Retinal pigment epithelial cell (primary cell): ENCODE measurements around the gene PDE9A.

ENCODE experiments used
- DNase-seq: peaks from one replicate; pipeline ENCODE4 v3.0.0-alpha.2; 2010; ENCODE audit warnings: low read depth
- H3K4me3 ChIP-seq: 2 replicates; pipeline ENCODE4 v1.5.1; 2011; ENCODE audit warnings: mild to moderate bottlenecking, low read length, control low read depth, moderate library complexity
- TF ChIP-seq, protein P1 (sequence below): conservative IDR thresholded peaks from 2 replicates; pipeline ENCODE4 v1.5.1; 2011; ENCODE audit warnings: low read depth, low read length, control low read depth, inconsistent platforms

PDE9A gene

DNA sequence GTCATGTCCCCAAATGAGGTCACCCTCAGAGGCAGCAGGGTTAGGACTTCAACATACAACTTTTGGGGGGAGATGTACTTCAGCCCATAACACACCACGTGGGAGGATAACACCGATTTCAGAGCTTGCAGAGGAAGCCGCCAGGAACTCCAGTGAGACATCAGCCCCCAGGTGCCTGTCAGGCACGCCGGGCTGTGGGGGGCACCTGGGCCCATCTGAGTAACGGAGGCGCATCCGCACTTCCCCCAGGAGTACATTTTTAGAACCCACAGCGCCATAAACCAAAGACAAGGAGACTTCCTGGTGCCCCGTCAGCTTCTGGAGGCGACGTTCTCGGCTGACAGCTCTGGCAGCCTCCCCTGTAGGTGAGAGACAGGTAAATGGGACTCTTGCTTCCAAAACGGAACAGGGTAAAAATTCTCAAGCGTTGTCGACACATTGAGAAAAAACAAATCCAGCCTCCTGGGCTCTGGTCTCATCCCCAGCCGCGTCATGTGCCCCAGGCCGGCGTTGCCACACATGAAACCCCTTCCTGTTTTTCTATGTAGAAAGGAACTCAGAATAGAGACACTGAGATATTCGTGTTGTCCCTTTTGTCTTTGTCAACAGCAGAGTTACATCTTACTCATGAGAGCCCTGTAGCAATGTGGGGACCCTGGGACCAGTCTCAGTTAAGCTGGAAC, 93.3 kb downstream of the PDE9A start:
- DNase-seq: no peak
- no peak overlapping the region for H3K4me3 ChIP-seq

DNA sequence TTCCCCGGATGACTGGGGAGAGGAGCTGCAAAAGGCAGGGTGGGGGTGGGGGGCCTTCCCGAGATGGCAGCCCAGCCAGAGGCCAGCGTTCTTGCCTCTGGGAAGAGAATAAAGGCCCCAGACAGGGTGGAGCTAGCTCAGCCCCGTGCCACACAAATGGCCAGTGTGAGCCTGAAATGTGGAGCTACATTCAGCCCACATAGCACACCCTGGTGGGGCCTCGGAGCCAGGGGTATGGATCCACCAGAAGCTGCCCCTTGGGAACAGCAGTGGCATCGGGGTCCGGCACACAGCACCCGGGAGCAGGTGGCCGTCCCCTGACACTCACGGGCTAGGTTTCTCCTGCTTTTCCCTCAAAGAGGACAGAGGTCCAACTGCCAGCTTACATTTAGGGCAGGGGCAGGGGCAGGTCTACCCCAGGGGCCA, 93.9 kb downstream of the PDE9A start:
- H3K4me3 ChIP-seq: no peak overlapping the region
- no peak for DNase-seq
- TF ChIP-seq, protein P1, sequence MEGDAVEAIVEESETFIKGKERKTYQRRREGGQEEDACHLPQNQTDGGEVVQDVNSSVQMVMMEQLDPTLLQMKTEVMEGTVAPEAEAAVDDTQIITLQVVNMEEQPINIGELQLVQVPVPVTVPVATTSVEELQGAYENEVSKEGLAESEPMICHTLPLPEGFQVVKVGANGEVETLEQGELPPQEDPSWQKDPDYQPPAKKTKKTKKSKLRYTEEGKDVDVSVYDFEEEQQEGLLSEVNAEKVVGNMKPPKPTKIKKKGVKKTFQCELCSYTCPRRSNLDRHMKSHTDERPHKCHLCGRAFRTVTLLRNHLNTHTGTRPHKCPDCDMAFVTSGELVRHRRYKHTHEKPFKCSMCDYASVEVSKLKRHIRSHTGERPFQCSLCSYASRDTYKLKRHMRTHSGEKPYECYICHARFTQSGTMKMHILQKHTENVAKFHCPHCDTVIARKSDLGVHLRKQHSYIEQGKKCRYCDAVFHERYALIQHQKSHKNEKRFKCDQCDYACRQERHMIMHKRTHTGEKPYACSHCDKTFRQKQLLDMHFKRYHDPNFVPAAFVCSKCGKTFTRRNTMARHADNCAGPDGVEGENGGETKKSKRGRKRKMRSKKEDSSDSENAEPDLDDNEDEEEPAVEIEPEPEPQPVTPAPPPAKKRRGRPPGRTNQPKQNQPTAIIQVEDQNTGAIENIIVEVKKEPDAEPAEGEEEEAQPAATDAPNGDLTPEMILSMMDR: no peak

More for the DNA sequence above, 93.3 kb downstream of the PDE9A start:
- TF ChIP-seq, protein P1: no peak

DNA sequence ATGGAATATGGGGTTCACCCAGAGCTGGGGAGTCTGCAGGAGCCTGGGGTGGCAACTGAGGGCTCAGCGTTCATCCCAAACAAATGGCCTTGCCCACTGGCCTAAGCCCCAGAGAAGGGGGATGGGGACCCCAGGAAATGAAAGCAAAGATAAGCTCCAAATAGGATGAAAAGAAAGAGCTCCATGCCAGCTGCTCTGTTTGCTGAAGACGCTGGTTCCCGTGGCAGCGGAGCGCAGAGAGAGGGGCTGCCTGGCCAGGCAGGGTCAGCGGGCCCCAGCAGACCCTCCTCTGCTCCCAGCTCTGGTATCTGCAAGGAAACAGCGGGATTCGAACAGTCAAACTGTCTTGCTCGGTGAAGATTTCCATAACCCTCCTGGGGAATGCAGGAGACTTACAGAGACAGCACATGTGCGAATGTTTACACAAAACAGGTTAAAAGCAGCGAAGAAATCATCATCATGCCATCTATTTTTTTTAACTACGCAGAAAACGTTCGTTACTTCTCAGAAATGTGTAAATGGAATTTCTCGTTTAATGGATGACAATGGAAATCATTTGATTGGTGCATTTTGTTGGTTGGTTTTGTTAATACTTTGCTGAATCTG, 94.4 kb downstream of the PDE9A start:
- TF ChIP-seq, protein P1: no peak
- H3K4me3 ChIP-seq: no peak overlapping the region
- no peak for DNase-seq

DNA sequence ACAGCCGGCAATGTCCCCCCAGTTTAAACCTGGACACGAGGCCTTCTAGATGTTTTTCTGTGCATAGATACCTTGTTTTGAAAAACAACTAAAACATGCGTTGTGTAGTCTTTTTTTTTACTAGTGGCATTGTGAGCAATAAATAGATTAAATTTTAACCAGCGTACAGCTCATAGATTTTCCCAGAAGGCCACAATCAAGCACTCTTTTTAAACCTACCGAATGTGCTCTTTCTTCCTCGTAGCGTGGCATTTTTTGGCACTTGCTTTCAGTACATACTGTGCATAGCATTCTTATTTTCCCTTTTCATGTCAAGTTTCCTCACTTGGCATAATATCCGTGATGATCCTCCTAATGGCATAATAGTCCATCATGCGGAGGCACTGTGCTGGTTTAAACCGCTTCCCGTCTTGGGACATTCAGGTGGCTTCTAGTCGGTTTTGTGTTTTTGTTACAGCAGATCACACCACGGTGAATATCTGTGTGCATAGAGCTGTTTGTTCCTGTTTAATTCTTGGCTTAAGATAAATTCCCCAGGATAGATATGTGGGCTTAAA, 95.3 kb downstream of the PDE9A start:
- H3K4me3 ChIP-seq: no peak overlapping the region
- TF ChIP-seq, protein P1: no peak
- no peak for DNase-seq

DNA sequence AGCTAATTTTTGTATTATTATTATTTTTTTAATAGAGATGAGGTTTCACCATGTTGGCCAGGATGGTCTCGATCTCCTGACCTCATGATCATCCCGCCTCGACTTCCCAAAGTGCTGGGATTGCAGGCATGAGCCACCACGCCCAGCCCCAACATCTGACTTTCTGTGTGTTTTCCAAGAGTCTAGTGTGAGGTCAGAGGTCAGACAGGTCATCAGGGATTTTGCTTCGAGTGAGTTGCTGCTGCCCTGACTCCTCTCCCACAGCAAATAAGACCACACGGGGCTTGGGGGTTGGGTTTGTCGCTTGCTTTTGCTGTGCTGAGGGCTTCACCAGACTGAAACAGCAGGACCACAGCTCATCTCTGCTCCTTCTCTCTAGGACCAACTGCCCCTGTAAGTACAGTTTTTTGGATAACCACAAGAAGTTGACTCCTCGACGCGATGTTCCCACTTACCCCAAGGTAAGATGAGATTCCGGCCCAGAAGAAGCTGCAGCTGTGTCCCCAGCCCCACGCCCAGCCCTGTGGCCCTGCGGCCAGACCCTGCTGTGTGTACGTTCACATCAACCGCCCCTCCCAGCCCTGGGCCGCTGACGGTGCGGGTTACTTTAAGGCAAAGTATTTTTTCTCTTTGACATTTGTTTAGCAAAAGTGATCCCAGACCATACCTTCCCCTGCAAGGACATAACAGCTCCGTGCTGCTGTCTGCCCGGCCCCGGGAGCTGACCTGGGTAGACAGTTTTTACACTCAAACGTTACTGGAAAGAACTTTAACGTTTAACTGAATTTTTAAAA, 97.5 kb downstream of the PDE9A start:
- TF ChIP-seq, protein P1: no peak
- no peak for DNase-seq
- no peak overlapping the region for H3K4me3 ChIP-seq

DNA sequence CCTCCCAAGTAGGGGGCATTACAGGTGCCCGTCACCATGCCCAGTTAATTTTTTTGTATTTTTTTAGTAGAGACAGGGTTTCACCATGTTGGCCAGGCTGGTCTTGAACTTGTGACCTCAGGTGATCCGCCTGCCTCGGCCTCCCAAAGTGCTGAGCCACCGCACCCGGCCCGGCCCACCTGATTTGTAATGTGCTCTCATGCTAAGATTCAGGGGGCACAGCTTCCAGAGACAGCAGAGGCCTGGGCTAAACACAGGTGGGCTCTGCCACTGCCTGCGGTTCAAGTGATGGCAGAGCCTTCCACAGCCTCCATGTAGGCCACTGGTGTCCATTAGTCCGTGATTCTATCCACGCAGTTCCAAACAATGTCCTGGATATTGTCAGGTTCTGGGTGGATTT, 98.4 kb downstream of the PDE9A start:
- TF ChIP-seq, protein P1: no peak
- H3K4me3 ChIP-seq: no peak overlapping the region
- DNase-seq: no peak
